Measurements from ENCODE around the gene CFAP157.
"Not testable (repeated sequence)": the region's sequence is repeated elsewhere in the genome, so short reads cannot be mapped to it uniquely, and the experiment has no call there.

The CFAP157 gene

DNA sequence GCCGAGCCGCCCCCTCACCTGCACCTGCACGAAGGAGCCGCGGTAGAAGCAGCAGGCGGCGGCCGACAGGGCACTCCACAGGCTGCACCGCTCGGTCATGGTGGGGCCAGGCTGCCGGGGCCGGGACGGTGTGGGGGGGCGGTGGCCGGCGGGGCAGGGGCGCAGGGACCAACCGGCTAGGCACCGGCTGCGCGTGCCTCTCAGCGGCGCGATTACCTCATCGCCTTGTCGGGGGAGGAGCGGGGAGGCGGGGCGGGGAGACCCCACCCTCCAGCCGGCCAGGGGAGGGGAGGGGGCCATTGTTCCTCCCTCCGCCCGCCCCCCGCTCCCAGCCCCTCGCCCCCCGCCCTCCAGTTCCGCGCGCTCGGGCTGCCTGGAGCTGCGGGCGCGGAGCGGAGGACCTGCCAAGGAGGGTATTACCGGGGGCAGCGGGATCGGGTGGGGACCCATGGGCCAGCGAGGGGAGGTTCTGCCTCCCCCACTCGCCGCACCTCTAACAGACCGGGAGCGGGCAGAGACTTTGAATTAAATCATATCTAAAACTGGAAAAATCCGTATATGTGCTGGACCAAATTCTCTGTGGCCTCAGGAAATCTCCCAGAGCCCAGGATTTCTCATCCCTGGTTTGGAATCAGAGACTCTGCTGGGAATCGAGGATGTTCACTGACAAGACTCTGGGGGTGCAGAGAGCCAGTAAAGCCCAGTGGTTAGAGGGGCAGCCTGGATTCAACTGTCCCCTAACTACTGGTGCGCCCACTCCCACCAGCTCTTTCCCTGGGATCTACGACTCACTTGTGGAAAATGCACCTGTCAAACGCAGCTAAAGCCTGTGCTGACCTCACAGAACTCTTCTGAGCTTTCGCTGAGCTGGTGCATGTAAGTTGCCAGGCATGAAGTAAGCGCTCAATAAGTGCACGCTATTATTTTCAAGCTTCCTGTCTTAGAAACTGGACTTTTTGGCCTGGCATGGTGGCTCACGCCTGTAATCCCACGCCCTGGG lies 48.6 kb downstream of the CFAP157 start:
- Histone ChIP-seq H3K4me3 (ENCODE audit: low read depth, low read length) (no peak overlapping the region), H3K27me3 (replicated peaks) (no peaks in the 10 kb centered on the region), H3K27ac (no peak overlapping the region), H3K36me3 (replicated peaks) (no peaks in the 10 kb centered on the region)
- DNase-seq = no peak
- in situ Hi-C loops (cut with HindIII; ENCODE audit: low pct_ligation_motif_present, low sequenced_read_pairs) = loop anchor here (25.0 kb wide), 1 partner anchor 107 kb away; the partner anchor contains the start of gene ENG
- TF ChIP-seq, protein P1, sequence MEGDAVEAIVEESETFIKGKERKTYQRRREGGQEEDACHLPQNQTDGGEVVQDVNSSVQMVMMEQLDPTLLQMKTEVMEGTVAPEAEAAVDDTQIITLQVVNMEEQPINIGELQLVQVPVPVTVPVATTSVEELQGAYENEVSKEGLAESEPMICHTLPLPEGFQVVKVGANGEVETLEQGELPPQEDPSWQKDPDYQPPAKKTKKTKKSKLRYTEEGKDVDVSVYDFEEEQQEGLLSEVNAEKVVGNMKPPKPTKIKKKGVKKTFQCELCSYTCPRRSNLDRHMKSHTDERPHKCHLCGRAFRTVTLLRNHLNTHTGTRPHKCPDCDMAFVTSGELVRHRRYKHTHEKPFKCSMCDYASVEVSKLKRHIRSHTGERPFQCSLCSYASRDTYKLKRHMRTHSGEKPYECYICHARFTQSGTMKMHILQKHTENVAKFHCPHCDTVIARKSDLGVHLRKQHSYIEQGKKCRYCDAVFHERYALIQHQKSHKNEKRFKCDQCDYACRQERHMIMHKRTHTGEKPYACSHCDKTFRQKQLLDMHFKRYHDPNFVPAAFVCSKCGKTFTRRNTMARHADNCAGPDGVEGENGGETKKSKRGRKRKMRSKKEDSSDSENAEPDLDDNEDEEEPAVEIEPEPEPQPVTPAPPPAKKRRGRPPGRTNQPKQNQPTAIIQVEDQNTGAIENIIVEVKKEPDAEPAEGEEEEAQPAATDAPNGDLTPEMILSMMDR (IDR thresholded peaks at IDR 0.05; ENCODE audit: low read depth, low read length, missing control alignments) = no peak

DNA sequence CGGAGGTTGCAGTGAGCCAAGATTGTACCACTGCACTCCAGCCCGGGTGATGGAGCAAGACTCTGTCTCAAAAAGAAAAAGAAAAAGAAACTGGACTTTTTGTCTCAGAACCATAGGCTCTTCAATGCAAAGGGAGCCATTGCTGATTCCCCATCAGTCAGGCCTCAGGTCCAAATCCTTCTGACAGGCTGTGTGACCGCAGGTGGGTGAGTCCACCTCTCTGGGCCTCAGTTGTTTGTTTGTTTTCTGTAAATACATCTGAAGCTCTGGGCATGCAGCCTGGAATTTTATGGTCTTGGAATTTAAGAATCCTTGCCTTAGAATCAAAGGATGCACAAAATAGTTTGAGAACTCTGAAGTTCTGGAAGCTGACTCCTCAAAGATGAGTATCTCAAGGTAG lies 49.4 kb downstream of the CFAP157 start:
- no peaks in the 10 kb centered on the region for H3K36me3 ChIP-seq (replicated peaks)
- in situ Hi-C loops (cut with HindIII; ENCODE audit: low pct_ligation_motif_present, low sequenced_read_pairs) = loop anchor here (25.0 kb wide), 1 partner anchor 106 kb away; the partner anchor contains the start of gene ENG
- H3K27ac ChIP-seq = no peak overlapping the region
- no peak overlapping the region for H3K4me3 ChIP-seq (ENCODE audit: low read depth, low read length)
- H3K27me3 ChIP-seq (replicated peaks) = no peaks in the 10 kb centered on the region
- no peak for DNase-seq
- TF ChIP-seq, protein P1 (IDR thresholded peaks at IDR 0.05; ENCODE audit: low read depth, low read length, missing control alignments) = no peak

DNA sequence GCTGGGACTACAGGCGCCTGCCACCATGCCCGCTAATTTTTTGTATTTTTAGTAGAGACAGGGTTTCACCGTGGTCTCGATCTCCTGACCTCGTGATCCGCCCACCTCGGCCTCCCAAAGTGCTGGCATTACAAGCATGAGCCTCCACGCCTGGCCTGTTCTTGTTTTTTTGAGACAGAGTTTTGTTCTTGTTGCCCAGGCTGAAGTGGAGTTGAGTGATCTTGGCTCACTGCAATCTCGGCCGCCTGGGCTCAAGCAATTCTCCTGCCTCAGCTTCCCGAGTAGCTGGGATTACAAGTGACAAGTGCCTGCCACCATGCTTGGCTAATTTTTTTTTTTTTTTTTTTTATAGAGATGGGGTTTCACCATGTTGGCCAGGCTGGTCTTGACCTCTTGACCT lies 50.0 kb downstream of the CFAP157 start:
- in situ Hi-C loops (cut with HindIII; ENCODE audit: low pct_ligation_motif_present, low sequenced_read_pairs) = loop anchor here (25.0 kb wide), 1 partner anchor 106 kb away; the partner anchor contains the start of gene ENG
- H3K36me3 ChIP-seq (replicated peaks) = not testable (repeated sequence)

DNA sequence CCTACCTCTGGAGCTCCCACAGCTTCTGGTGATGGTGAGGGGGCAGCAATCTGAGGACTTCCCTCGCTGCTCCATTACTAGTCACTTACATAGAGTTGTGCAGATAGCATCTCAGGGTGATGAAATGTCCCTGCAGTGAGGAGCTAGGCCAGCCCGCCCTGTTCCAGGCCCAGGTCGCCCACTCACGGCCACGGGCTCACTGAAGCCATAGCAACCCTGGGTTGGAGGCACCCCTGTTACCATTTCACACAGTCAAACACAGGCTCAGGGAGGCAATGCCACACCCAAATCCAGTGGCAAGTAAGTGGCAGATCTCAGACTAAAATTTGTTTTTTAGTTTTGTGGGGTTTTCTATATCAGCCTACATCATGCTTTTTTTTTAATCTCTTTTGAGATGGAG lies 52.1 kb downstream of the CFAP157 start:
- TF ChIP-seq, protein P1 (IDR thresholded peaks at IDR 0.05; ENCODE audit: low read depth, low read length, missing control alignments) = no peak
- in situ Hi-C loops (cut with HindIII; ENCODE audit: low pct_ligation_motif_present, low sequenced_read_pairs) = loop anchor here (25.0 kb wide), 1 partner anchor 103 kb away; the partner anchor contains the start of gene ENG
- no peaks in the 10 kb centered on the region for H3K27me3 ChIP-seq (replicated peaks)

More for the DNA sequence above, 50.0 kb downstream of the CFAP157 start:
- H3K27me3 ChIP-seq (replicated peaks); H3K27ac ChIP-seq; H3K4me3 ChIP-seq (ENCODE audit: low read depth, low read length); DNase-seq: not testable (repeated sequence)

DNA sequence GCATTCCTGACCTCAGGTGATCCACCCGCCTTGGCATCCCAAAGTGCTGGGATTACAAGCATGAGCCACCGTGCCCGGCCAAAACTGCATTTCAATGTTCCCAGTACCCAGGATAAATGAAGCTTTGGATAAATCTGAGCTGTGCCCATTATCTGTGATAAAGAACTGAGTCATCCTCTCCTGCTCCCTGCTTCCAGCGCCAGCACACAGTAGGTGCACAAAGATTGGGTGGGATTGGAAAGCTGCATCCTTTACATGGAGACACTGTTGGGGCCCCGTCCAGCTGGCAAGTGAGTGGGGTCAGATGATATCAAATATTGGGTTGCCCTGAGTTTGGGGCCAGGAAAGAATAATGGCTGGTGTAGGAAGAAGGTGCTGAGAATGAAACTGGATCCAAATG lies 54.3 kb downstream of the CFAP157 start:
- Histone ChIP-seq H3K27me3 (replicated peaks) (no peaks in the 10 kb centered on the region), H3K4me3 (ENCODE audit: low read depth, low read length) (no peak overlapping the region), H3K36me3 (replicated peaks) (no peaks in the 10 kb centered on the region), H3K27ac (no peak overlapping the region)
- TF ChIP-seq, protein P1 (IDR thresholded peaks at IDR 0.05; ENCODE audit: low read depth, low read length, missing control alignments) = no peak
- DNase-seq = no peak
- in situ Hi-C loops (cut with HindIII; ENCODE audit: low pct_ligation_motif_present, low sequenced_read_pairs) = loop anchor here (25.0 kb wide), 1 partner anchor 101 kb away; the partner anchor contains the start of gene ENG

More for the DNA sequence above, 52.1 kb downstream of the CFAP157 start:
- Histone ChIP-seq H3K36me3 (replicated peaks) (no peaks in the 10 kb centered on the region), H3K4me3 (ENCODE audit: low read depth, low read length) (no peak overlapping the region), H3K27ac (no peak overlapping the region)
- DNase-seq = no peak

DNA sequence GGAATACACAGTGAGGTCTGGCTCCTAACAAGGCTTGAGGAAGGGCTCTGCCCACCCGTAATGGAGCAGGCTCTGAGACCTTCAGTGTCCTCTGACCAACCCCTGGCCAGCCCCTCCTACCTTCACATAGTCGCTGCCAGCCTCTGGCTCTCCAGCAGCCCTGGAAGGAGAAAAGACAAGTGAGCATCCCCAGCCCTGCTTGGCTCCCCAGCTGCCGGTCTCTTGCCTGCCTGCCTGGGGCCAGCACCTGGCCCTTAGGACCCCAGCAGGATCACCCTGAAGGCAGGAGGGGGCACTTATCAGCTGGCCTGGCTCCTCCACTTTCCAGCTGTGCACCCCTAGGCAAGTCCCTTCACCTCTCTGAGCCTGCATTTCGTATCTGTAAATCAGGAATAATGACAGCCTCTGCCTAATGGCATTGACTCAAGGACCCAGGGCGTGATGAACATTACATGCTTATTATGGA lies 54.7 kb downstream of the CFAP157 start:
- TF ChIP-seq, protein P1 (IDR thresholded peaks at IDR 0.05; ENCODE audit: low read depth, low read length, missing control alignments) = no peak
- Histone ChIP-seq H3K4me3 (ENCODE audit: low read depth, low read length) (no peak overlapping the region), H3K27ac (no peak overlapping the region), H3K27me3 (replicated peaks) (no peaks in the 10 kb centered on the region), H3K36me3 (replicated peaks) (no peaks in the 10 kb centered on the region)
- in situ Hi-C loops (cut with HindIII; ENCODE audit: low pct_ligation_motif_present, low sequenced_read_pairs) = loop anchor here (25.0 kb wide), 1 partner anchor 101 kb away; the partner anchor contains the start of gene ENG
- DNase-seq = no peak

Measured in brain microvascular endothelial cell (primary cell).